HG02840 (cell line): ENCODE data around the gene TP73.
A peak's percentile ranks its signal among the peaks of the same experiment; 100 is the strongest.
"Not testable (repeated sequence)": the region's sequence is repeated elsewhere in the genome, so short reads cannot be mapped to it uniquely, and the experiment has no call there.

Experiments used
- ATAC-seq: cut with Tn5 transposase; IDR thresholded peaks from one replicate; pipeline ENCODE4 v1.9.1; 2021; ENCODE audit warnings: mild to moderate bottlenecking, moderate library complexity, moderate number of reproducible peaks; ENCODE audit not compliant: unreplicated experiment, low FRiP score

TP73 gene

GRCh38 chr1:3738943-3739342, 86.6 kb downstream of the TP73 start:
- no peak for ATAC-seq

DNA sequence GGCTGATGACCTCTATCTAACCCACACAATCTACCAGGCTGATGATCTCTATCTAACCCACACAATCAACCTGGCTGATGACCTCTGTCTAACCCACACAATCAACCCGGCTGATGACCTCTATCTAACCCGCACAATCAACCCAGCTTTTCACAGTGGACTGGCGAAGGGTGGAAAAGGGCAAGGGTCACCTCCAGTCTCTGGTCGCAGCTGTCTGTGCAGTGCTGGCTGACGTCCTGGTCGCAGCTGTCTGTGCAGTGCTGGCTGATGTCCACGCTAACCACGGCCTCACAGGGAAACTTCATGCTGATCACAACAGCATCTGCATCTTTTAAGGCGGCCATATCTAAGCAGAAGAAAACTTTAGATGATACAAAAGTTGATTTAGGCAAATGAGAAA, 87.7 kb downstream of the TP73 start:
- ATAC-seq = no peak

DNA sequence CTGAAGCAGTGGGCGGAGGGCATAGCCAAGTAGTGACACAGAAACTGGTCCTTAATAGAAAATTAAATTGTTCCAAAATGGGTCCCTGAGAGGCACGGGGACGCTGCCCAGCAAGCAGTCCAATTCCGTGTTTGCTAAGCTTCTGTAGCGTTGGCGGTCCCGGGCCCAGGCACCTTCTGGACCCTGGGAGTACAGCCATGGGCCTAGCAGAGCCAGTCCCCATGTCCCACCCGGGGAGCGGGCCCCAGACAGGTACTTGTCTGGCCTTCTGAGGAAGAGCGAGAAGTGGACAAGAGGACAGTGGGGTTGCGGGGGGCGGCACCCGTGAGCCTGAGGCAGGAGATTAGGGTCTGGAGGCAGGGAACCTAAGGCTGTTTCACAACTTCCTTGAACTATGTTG, 88.4 kb downstream of the TP73 start:
- no peak for ATAC-seq

GRCh38 chr1:3741566-3742438, 89.5 kb downstream of the TP73 start:
- ATAC-seq = no peak

GRCh38 chr1:3742439-3743298, 90.4 kb downstream of the TP73 start:
- ATAC-seq = no peak

DNA sequence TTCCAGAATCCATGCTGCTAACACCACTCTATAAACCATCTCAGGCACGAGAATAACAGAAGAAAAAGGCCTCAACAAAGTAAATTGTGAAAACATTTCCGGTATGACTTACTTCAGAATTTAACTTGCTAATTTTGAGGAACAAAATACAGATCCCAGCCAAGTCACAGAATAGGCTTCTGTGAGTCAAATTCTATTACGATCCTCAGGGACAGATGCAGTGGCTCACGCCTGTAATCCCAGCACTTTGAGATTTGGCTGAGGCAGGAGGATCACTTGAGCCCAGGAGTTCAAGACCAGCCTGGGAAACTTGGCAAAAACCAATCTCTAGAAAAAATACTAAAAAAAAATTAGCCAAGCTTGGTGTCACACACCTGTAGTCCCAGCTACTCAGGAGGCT, 91.1 kb downstream of the TP73 start:
- ATAC-seq = no peak

GRCh38 chr1:3743826-3744225, 91.5 kb downstream of the TP73 start:
- ATAC-seq = no peak

GRCh38 chr1:3744646-3745045, 92.3 kb downstream of the TP73 start:
- ATAC-seq = no peak

- no peak for ATAC-seq
Measured at GRCh38 chr1:3745071-3745470, 92.8 kb downstream of the TP73 start.

- no peak for ATAC-seq
Measured at GRCh38 chr1:3745590-3746381, 93.5 kb downstream of the TP73 start.

DNA sequence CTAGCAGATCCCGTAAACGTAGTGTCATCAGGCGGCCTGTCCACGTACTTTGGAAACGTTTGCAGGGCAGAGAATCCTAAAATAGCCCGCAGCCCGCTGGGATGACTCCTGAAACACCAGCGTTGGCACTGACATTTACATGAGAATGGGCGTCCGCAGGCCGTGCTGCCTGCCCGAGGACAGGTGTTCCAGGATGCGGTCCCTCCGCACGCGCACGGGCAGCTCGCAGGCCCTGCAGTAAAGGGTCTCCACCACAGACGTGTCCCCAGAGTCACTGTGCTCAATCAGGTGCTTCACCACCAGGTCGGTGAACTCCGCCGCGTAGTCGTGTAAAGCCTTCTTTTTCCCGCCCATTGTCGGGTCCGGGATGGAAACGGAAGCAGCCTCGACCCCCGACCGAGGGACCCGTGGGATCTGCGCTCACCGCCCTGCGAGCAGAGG, 94.1 kb downstream of the TP73 start:
- ATAC-seq = no peak

DNA sequence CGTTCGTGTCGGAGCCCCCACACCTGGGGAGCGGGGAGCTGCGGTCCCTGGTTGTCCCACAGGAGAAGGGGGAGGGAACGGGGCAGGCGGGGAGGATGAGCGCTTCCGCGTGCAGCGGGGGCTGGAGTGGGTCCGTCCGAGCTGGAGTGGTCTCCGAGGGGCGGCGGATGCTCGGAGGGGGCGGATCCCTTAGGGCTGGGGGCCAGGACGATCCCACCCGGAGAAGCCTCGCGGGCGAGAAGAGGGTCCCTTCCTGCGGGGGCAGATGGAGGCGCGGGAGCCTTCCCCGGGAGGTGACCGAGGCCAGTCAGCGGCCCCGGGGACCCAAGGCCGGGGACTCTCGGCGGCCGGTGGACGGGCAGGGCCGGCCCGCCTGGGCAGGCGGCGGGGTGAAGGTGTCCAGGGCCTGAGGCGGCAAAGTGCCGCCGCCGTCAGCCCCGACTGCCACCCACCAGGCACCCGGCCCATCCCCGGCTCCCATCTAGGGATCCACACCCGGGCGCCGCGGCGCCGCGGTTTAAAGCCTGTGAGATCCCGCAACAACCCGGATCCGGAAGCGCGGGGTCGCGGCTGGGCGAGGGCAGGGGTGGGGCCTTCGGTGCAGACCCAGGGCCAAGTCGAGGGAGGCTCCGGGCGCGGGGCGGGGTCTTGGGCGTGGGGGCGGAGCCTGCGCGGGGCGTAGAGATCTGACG, 94.7 kb downstream of the TP73 start:
- peak; percentile 75 for ATAC-seq

- no peak for ATAC-seq
Measured at GRCh38 chr1:3747522-3747848, 95.2 kb downstream of the TP73 start.

DNA sequence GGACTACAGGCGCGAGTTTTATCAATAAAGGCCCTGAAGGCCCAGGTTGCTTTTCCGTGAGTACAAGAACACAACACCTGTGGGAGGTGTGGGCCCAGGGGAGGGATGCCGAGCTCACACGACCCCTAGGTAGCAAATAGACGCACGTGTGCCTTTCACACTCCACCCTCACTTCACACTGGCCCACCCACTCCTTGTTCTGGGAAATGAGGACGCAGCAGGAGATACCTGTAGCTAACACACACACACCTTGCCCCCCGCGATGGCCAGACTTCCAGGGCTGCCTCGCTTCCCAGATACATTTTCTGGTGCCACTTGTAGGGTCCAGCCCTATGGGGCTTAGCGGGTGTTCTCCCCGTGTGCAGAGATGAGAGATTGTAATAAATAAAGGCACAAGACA, 95.6 kb downstream of the TP73 start:
- no peak for ATAC-seq

DNA sequence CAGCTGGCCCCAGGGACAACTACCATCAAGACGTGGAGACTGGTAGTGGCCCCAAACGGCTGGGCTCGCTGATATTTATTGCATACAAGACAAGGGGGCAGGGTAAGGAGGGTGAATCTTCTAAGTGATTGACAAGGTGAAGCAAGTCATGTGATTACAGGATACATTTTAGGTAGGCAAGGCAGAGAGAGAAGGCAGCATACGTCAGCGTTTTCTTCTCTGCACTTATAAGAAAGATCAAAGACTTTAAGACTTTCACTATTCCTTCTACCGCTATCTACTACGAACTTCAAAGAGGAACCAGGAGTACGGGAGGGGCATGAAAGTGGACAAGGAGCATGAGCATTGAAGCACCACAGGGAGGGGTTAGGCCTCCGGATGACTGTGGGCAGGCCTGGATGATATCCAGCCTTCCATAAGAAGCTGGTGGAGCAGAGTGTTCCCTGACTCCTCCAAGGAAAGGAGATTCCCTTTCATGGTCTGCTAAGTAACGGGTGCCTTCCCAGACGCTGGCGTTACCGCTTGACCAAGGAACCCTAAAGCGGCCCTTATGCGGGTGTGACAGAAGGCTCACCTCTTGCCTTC, 96.1 kb downstream of the TP73 start:
- not testable (repeated sequence) for ATAC-seq

GRCh38 chr1:3749512-3749911, 97.2 kb downstream of the TP73 start:
- ATAC-seq = no peak

- ATAC-seq = no peak
Measured at GRCh38 chr1:3750741-3751140, 98.4 kb downstream of the TP73 start.

GRCh38 chr1:3752400-3752945, 100.2 kb downstream of the TP73 start, which contains the start of gene CCDC27:
Gene CCDC27 (plus strand): TSS chr1:3752450. CDS start chr1:3752482, 32 bp downstream.
- ATAC-seq = no peak

GRCh38 chr1:3753656-3754454, 101.5 kb downstream of the TP73 start:
- no peak for ATAC-seq
